Spleen (tissue), 11 donors: ENCODE data around the gene GMDS. TPM values are rescaled to one million over a fixed set of nuclear protein-coding genes. Genes with fewer than 3 reads are reported as not detected.

Experiments
- DNase-seq: peaks from one replicate; pipeline ENCODE4 v3.0.0-alpha.2; 2020
- H3K27ac ChIP-seq, 8 donors: fragments of 200-600 bp; sonication (generic) in 7 of 8; 1 replicate in 4 of 8; 2 replicates in 4 of 8; pipeline versions ENCODE4 v1.5.0 to v1.8.0; 2016 to 2021; ENCODE audit warnings: inconsistent platforms in 4 of 8, mild to moderate bottlenecking in 4 of 8, moderate library complexity in 1 of 8
- H3K27me3 ChIP-seq, 7 donors: fragments of 200-600 bp; sonication (generic) in 6 of 7; replicated peaks in 1 of 7; 1 replicate in 4 of 7; 2 replicates in 3 of 7; pipeline versions ENCODE4 v1.5.0 to v1.8.0; 2016 to 2021; ENCODE audit warnings: inconsistent platforms in 3 of 7, mild to moderate bottlenecking in 1 of 7
- H3K36me3 ChIP-seq, 6 donors: fragments of 200-600 bp; sonication (generic) in 5 of 6; 1 replicate in 4 of 6; 2 replicates in 2 of 6; pipeline versions ENCODE4 v1.5.0 to v1.8.0; 2016 to 2021; ENCODE audit warnings: inconsistent platforms in 2 of 6
- H3K4me1 ChIP-seq, 6 donors: fragments of 200-600 bp; sonication (generic) in 5 of 6; 1 replicate in 3 of 6; 2 replicates in 3 of 6; pipeline versions ENCODE4 v1.5.0 to v1.8.0; 2016 to 2021; ENCODE audit warnings: inconsistent platforms in 3 of 6
- H3K4me3 ChIP-seq, 8 donors: fragments of 200-600 bp; sonication (generic) in 7 of 8; 1 replicate in 4 of 8; 2 replicates in 4 of 8; pipeline versions ENCODE4 v1.5.0 to v1.8.0; 2016 to 2021; ENCODE audit warnings: inconsistent platforms in 4 of 8, mild to moderate bottlenecking in 4 of 8, moderate library complexity in 2 of 8
- H3K9me3 ChIP-seq, 8 donors: fragments of 200-600 bp; sonication (generic) in 7 of 8; 1 replicate in 4 of 8; 2 replicates in 4 of 8; pipeline versions ENCODE4 v1.5.0 to v1.8.0; 2016 to 2021; ENCODE audit warnings: inconsistent platforms in 4 of 8
- POLR2A ChIP-seq, 3 donors: fragments of 450-650 bp; IDR thresholded peaks; one replicate each; pipeline ENCODE4 v1.5.1; 2017; ENCODE audit warnings: antibody characterized with exemption in 3 of 3, mild to moderate bottlenecking in 1 of 3
- POLR2AphosphoS5 ChIP-seq, 3 donors: sonication (generic); formaldehyde crosslinking; IDR thresholded peaks; one replicate each; pipeline ENCODE4 v1.5.1; 2017; ENCODE audit warnings: antibody characterized with exemption in 3 of 3
- WGBS, 5 donors: extraction: QIAGEN DNeasy Blood & Tissue Kit in 3 of 5; methylation state at CpG; one replicate each; pipeline versions ENCODE4 v1.1.5 to v1.1.7; 2013 to 2018; 5-methylcytosine and 5-hydroxymethylcytosine counted together
- intact Hi-C: fragments of 100-400 bp; cut with DNase I; formaldehyde crosslinking; loops from one replicate; pipeline ENCODE4 v1.15.0; 2023; ENCODE audit warnings: low total_unique reads
- polyA plus RNA-seq, 3 donors: library from polyadenylated mRNA; stranded (reverse); fragments of 200-250 nt; gene quantifications; one replicate each; pipeline ENCODE4 v1.2.1, GENCODE V29; 2013
- total RNA-seq, 7 donors: library from RNA; depleted of rRNA in 3 of 7; stranded (reverse); fragments of >200 nt in 3 of 7; fragmentation: NEBNext Ultra II Directional in 4 of 7; extraction: Animal tissue kit (Norgen Biotek cat#: 25700) in 4 of 7; gene quantifications; one replicate each; pipeline versions ENCODE4 v1.1.0 to v1.2.1, GENCODE V29; 2016 to 2021
- TF ChIP-seq, protein P1 (sequence below), 11 experiments: fragments of 200-600 bp in 7 of 11; fragments of 450-650 bp in 4 of 11; sonication (generic) in 4 of 11; IDR thresholded peaks in 8 of 11; conservative IDR thresholded peaks in 3 of 11; 1 replicate in 7 of 11; 2 replicates in 4 of 11; pipeline versions ENCODE4 v1.4.0 to v1.8.0; 2016 to 2021; ENCODE audit warnings: antibody characterized with exemption in 11 of 11, inconsistent platforms in 4 of 11, mild to moderate bottlenecking in 1 of 11
- donor health status: healthy with polysubstance abuse.
- donor health status: DM: no; HTN: no; CAD: no; lungs with moderate emphysema.
- donor health status: DM: no; HTN: no; CAD: no.
- donor health status: Bipolar disorder and iron deficiency.
- donor health status: healthy.
- donor health status: DM: no; HTN: no; CAD: no.
- donor health status: DM: yes; HTN: yes; CAD: no.

The GMDS gene
- total and polyA plus RNA-seq, 10 donors, result 9.1 to 30.8 (median 17.7) TPM

DNA sequence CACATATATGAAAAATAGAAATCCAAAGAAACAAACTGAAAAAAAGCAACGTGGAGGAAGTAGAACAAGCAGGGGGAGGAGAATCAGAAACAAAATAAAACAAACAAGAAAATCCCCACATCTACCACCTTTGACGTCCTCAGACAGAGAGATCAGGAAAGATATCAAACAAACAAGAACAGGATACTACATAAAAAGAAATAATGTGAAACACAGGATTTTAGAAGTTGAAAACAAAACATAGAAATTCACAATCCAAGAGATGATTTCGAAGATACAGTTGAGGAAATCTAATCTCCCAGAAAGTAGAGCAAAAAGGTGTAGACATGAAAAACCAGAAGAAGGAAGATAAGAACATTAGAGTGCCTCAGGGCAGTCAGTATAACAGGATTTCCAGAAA lies 514.5 kb downstream of the GMDS start:
- peaks cover 0 to 9% (median 0%) of the 10 kb centered on the region in 6 donors for H3K36me3 ChIP-seq
- H3K27ac ChIP-seq, result no peak overlapping the region
- H3K27me3 ChIP-seq, result no peaks in the 10 kb centered on the region
- no peak overlapping the region for H3K4me3 ChIP-seq
- no peaks in the 10 kb centered on the region for H3K4me1 ChIP-seq
- DNase-seq, result no peak
- intact Hi-C loops, result no loop called here
- TF ChIP-seq, protein P1, sequence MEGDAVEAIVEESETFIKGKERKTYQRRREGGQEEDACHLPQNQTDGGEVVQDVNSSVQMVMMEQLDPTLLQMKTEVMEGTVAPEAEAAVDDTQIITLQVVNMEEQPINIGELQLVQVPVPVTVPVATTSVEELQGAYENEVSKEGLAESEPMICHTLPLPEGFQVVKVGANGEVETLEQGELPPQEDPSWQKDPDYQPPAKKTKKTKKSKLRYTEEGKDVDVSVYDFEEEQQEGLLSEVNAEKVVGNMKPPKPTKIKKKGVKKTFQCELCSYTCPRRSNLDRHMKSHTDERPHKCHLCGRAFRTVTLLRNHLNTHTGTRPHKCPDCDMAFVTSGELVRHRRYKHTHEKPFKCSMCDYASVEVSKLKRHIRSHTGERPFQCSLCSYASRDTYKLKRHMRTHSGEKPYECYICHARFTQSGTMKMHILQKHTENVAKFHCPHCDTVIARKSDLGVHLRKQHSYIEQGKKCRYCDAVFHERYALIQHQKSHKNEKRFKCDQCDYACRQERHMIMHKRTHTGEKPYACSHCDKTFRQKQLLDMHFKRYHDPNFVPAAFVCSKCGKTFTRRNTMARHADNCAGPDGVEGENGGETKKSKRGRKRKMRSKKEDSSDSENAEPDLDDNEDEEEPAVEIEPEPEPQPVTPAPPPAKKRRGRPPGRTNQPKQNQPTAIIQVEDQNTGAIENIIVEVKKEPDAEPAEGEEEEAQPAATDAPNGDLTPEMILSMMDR (IDR thresholded peaks at IDR 0.05 in 8 of 11, conservative IDR thresholded peaks at IDR 0.05 in 3 of 11), result no peak
- TF ChIP-seq POLR2A (IDR thresholded peaks at IDR 0.05) (no peak), POLR2AphosphoS5 (IDR thresholded peaks at IDR 0.05) (no peak)
- peaks cover 0 to 16% (median 11%) of the 10 kb centered on the region in 8 donors for H3K9me3 ChIP-seq
- WGBS, 5 donors, result 57 to 95% (median 74%) methylated on average over 3 of the region's 3 CpGs

GRCh38 chr6:1729750-1730140 lies 515.7 kb downstream of the GMDS start:
- intact Hi-C loops, result no loop called here
- TF ChIP-seq POLR2AphosphoS5 (IDR thresholded peaks at IDR 0.05) (no peak), POLR2A (IDR thresholded peaks at IDR 0.05) (no peak)
- TF ChIP-seq, protein P1 (IDR thresholded peaks at IDR 0.05 in 8 of 11, conservative IDR thresholded peaks at IDR 0.05 in 3 of 11), result no peak
- H3K27ac ChIP-seq, result no peak overlapping the region
- DNase-seq, result no peak
- H3K27me3 ChIP-seq, result no peaks in the 10 kb centered on the region
- peaks cover 0 to 17% (median 0%) of the 10 kb centered on the region in 6 donors for H3K36me3 ChIP-seq
- H3K4me1 ChIP-seq, result peaks cover 0 to 4% (median 0%) of the 10 kb centered on the region in 6 donors
- 94 to 98% (median 96%) methylated on average over 8 of the region's 8 CpGs for WGBS, 5 donors
- peaks cover 0 to 16% (median 11%) of the 10 kb centered on the region in 8 donors for H3K9me3 ChIP-seq
- no peak overlapping the region for H3K4me3 ChIP-seq

DNA sequence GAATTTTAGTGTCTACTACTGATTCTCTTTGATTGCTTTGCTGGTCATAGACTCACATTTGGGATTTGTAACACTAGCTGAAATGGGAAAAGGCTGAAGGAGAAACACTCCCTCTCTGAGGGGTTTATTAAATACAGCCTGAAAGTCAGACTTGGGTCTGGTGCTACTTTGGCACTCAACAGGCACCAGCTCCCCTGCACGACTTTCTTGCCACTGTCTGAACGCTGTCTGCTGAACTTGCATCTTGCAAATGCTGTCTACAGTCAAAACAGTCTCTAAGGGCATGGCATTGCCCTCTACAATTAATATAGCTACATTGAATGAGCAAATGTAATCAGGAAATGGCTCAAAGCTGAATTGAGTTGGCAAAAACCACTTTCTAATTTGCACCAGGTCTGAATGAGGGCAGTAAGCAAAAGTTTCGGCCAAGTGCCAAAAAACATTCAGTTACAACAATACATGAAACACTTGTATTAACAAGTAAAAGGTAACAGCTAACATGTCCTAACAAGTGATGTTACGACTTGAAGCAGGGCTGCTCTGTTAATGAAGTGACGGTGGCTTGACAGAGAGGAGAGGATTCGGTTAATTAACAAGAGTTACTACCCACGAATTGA lies 516.2 kb downstream of the GMDS start:
- intact Hi-C loops, result no loop called here
- Histone ChIP-seq H3K36me3 (peaks cover 0 to 19% (median 0%) of the 10 kb centered on the region in 6 donors), H3K27me3 (no peaks in the 10 kb centered on the region), H3K27ac (no peak overlapping the region), H3K4me1 (peaks cover 0 to 9% (median 0%) of the 10 kb centered on the region in 6 donors), H3K9me3 (peaks cover 0 to 16% (median 11%) of the 10 kb centered on the region in 8 donors), H3K4me3 (no peak overlapping the region)
- no peak for DNase-seq
- no peak for TF ChIP-seq POLR2A (IDR thresholded peaks at IDR 0.05)
- no peak for TF ChIP-seq POLR2AphosphoS5 (IDR thresholded peaks at IDR 0.05)
- TF ChIP-seq, protein P1 (IDR thresholded peaks at IDR 0.05 in 8 of 11, conservative IDR thresholded peaks at IDR 0.05 in 3 of 11), result no peak
- 92 to 98% (median 94%) methylated on average over 7 of the region's 7 CpGs for WGBS, 5 donors

- Histone ChIP-seq H3K27me3 (no peaks in the 10 kb centered on the region), H3K4me3 (no peak overlapping the region), H3K27ac (no peak overlapping the region), H3K9me3 (peaks cover 0 to 11% (median 8%) of the 10 kb centered on the region in 8 donors), H3K4me1 (peaks cover 0 to 12% (median 0%) of the 10 kb centered on the region in 6 donors), H3K36me3 (peaks cover 0 to 19% (median 0%) of the 10 kb centered on the region in 6 donors)
- intact Hi-C loops, result no loop called here
- WGBS, 5 donors, result 83 to 97% (median 96%) methylated on average over 11 of the region's 11 CpGs
- TF ChIP-seq POLR2AphosphoS5 (IDR thresholded peaks at IDR 0.05), result no peak
- TF ChIP-seq POLR2A (IDR thresholded peaks at IDR 0.05), result no peak
- TF ChIP-seq, protein P1 (IDR thresholded peaks at IDR 0.05 in 8 of 11, conservative IDR thresholded peaks at IDR 0.05 in 3 of 11), result no peak
- no peak for DNase-seq
These were observed 519.0 kb downstream of the GMDS start for GRCh38 chr6:1726341-1726768.
